ENCODE measurements around the gene KRT2. TPM values are rescaled to one million over a fixed set of nuclear protein-coding genes. Genes with fewer than 3 reads are reported as not detected.

The KRT2 gene
- total RNA-seq, 1 donor from 2014 or later, result not detected

GRCh38 chr12:52646613-52647012, 5.4 kb downstream of the KRT2 start:
- no peaks in the 10 kb centered on the region for H3K9me3 Mint-ChIP-seq
- H3K27ac Mint-ChIP-seq, result no peak overlapping the region
- DNase-seq (ENCODE audit: low spot score in 2 of 2, unreplicated experiment in 2 of 2), result no peak
- no peaks in the 10 kb centered on the region for H3K4me1 Mint-ChIP-seq
- H3K27me3 Mint-ChIP-seq (ENCODE audit: low read depth), result peaks cover 80% of the 10 kb centered on the region
- no peaks in the 10 kb centered on the region for H3K36me3 Mint-ChIP-seq
- TF ChIP-seq, protein P1, sequence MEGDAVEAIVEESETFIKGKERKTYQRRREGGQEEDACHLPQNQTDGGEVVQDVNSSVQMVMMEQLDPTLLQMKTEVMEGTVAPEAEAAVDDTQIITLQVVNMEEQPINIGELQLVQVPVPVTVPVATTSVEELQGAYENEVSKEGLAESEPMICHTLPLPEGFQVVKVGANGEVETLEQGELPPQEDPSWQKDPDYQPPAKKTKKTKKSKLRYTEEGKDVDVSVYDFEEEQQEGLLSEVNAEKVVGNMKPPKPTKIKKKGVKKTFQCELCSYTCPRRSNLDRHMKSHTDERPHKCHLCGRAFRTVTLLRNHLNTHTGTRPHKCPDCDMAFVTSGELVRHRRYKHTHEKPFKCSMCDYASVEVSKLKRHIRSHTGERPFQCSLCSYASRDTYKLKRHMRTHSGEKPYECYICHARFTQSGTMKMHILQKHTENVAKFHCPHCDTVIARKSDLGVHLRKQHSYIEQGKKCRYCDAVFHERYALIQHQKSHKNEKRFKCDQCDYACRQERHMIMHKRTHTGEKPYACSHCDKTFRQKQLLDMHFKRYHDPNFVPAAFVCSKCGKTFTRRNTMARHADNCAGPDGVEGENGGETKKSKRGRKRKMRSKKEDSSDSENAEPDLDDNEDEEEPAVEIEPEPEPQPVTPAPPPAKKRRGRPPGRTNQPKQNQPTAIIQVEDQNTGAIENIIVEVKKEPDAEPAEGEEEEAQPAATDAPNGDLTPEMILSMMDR (IDR thresholded peaks at IDR 0.05; ENCODE audit: unreplicated experiment), result no peak
- no peak overlapping the region for H3K4me3 Mint-ChIP-seq

GRCh38 chr12:52645982-52646381, 6.0 kb downstream of the KRT2 start:
- Mint-ChIP-seq H3K9me3 (no peaks in the 10 kb centered on the region), H3K36me3 (no peaks in the 10 kb centered on the region), H3K27me3 (ENCODE audit: low read depth) (peaks cover 83% of the 10 kb centered on the region), H3K4me3 (no peak overlapping the region), H3K27ac (no peak overlapping the region), H3K4me1 (no peaks in the 10 kb centered on the region)
- TF ChIP-seq, protein P1 (IDR thresholded peaks at IDR 0.05; ENCODE audit: unreplicated experiment), result no peak
- no peak for DNase-seq (ENCODE audit: low spot score in 2 of 2, unreplicated experiment in 2 of 2)

DNA sequence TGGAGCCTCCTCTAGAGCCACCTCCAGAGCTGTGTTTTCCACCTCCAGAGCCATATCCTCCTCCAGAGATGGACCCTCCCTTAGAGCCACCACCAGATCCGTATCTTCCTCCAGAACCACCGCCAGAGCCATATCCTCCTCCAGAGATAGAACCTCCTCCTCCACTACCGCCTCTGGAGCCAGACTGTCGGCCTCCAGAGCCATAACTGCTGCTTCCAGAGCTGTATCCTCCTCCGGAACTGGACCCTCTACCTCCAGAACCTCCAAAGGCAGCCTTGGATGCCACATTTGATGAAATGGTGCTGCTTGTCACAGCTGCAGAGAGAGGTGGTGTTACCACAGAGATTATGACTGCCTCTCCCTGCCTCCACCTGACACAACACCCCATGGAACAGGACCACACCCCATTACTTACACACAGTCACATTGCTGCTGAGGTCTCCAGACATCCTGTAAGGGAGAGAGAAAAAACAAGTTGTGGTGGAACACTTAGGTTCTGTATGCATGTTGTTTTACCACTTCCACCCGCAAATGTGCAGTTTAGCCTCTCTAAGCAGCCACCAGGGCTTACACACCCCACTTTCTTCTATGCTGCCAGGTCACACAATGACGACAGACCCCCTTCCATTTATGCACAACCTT, 6.8 kb downstream of the KRT2 start:
- peaks cover 83% of the 10 kb centered on the region for H3K27me3 Mint-ChIP-seq (ENCODE audit: low read depth)
- DNase-seq (ENCODE audit: low spot score in 2 of 2, unreplicated experiment in 2 of 2), result no peak

GRCh38 chr12:52644078-52644415, 8.0 kb downstream of the KRT2 start:
- H3K4me3 Mint-ChIP-seq, result no peak overlapping the region
- peaks cover 80% of the 10 kb centered on the region for H3K27me3 Mint-ChIP-seq (ENCODE audit: low read depth)
- no peaks in the 10 kb centered on the region for H3K9me3 Mint-ChIP-seq
- no peak overlapping the region for H3K27ac Mint-ChIP-seq
- no peaks in the 10 kb centered on the region for H3K36me3 Mint-ChIP-seq
- no peak for DNase-seq (ENCODE audit: low spot score in 2 of 2, unreplicated experiment in 2 of 2)
- no peaks in the 10 kb centered on the region for H3K4me1 Mint-ChIP-seq
- TF ChIP-seq, protein P1 (IDR thresholded peaks at IDR 0.05; ENCODE audit: unreplicated experiment), result no peak

More for the DNA sequence above, 6.8 kb downstream of the KRT2 start:
- Mint-ChIP-seq H3K27ac (no peak overlapping the region), H3K9me3 (no peaks in the 10 kb centered on the region), H3K4me1 (no peaks in the 10 kb centered on the region), H3K4me3 (no peak overlapping the region), H3K36me3 (no peaks in the 10 kb centered on the region)
- TF ChIP-seq, protein P1 (IDR thresholded peaks at IDR 0.05; ENCODE audit: unreplicated experiment), result no peak

- Mint-ChIP-seq H3K4me1 (no peaks in the 10 kb centered on the region), H3K36me3 (no peaks in the 10 kb centered on the region), H3K27me3 (ENCODE audit: low read depth) (peaks cover 82% of the 10 kb centered on the region), H3K27ac (no peak overlapping the region), H3K4me3 (no peak overlapping the region), H3K9me3 (no peaks in the 10 kb centered on the region)
- no peak for DNase-seq (ENCODE audit: low spot score in 2 of 2, unreplicated experiment in 2 of 2)
- TF ChIP-seq, protein P1 (IDR thresholded peaks at IDR 0.05; ENCODE audit: unreplicated experiment), result no peak
Measured at GRCh38 chr12:52643233-52644077, 8.6 kb downstream of the KRT2 start.
